Neutrophil (primary cell): ENCODE data around the gene TMX3.

Source experiments
- H3K27ac ChIP-seq: fragments of 200-600 bp; sonication (generic); 2 replicates; pipeline ENCODE4 v1.5.1; 2016; ENCODE audit warnings: mild to moderate bottlenecking, moderate library complexity
- H3K27me3 ChIP-seq: fragments of 200-600 bp; sonication (generic); 2 replicates; pipeline ENCODE4 v1.6.0; 2016; ENCODE audit warnings: mild to moderate bottlenecking
- H3K36me3 ChIP-seq: fragments of 200-600 bp; sonication (generic); 2 replicates; pipeline ENCODE4 v1.5.1; 2017
- H3K4me1 ChIP-seq, 2 experiments: fragments of 200-600 bp in 1 of 2; sonication (generic) in 1 of 2; 1 replicate in 1 of 2; 2 replicates in 1 of 2; pipeline versions ENCODE4 v1.5.1 to v1.6.1; 2013 to 2016; ENCODE audit warnings: low read depth in 1 of 2, low read length in 1 of 2, mild to moderate bottlenecking in 1 of 2, moderate library complexity in 1 of 2; ENCODE audit not compliant: control insufficient read depth in 1 of 2, insufficient read depth in 1 of 2
- H3K4me3 ChIP-seq, 2 experiments: fragments of 200-600 bp in 1 of 2; sonication (generic) in 1 of 2; 1 replicate in 1 of 2; 2 replicates in 1 of 2; pipeline ENCODE4 v1.5.1; 2013 to 2016; ENCODE audit warnings: low read depth in 1 of 2, low read length in 1 of 2, mild to moderate bottlenecking in 1 of 2, moderate library complexity in 1 of 2
- H3K9me3 ChIP-seq: fragments of 200-600 bp; sonication (generic); 2 replicates; pipeline ENCODE4 v1.5.1; 2016
- TF ChIP-seq, protein P1 (sequence below): fragments of 200-600 bp; sonication (generic); IDR thresholded peaks from 2 replicates; pipeline ENCODE4 v1.5.1; 2016; ENCODE audit warnings: antibody characterized with exemption

The TMX3 gene

DNA sequence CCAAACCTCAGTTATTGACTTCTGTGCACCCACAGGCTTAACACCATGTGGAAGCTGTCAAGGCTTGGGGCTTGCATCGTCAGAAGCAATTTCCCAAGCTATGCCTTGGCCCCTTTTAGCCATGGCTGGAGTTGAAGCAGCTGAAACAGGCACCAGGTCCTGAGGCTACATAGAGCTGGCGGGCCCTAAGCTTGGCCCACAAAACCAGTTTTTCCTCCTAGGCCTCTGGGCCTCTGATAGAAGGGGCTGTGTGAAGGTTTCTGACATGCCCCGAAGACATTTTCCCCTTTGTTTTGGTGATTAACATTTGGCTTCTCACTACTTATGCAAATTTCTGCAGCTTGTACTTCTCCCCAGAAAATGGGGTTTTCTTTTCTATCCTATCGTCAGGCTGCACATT lies 9.1 kb upstream of the TMX3 start:
- no peaks in the 10 kb centered on the region for H3K27me3 ChIP-seq
- peaks cover 28 to 44% of the 10 kb centered on the region in 2 experiments for H3K4me1 ChIP-seq
- no peaks in the 10 kb centered on the region for H3K36me3 ChIP-seq
- H3K4me3 ChIP-seq, result no peak overlapping the region
- TF ChIP-seq, protein P1, sequence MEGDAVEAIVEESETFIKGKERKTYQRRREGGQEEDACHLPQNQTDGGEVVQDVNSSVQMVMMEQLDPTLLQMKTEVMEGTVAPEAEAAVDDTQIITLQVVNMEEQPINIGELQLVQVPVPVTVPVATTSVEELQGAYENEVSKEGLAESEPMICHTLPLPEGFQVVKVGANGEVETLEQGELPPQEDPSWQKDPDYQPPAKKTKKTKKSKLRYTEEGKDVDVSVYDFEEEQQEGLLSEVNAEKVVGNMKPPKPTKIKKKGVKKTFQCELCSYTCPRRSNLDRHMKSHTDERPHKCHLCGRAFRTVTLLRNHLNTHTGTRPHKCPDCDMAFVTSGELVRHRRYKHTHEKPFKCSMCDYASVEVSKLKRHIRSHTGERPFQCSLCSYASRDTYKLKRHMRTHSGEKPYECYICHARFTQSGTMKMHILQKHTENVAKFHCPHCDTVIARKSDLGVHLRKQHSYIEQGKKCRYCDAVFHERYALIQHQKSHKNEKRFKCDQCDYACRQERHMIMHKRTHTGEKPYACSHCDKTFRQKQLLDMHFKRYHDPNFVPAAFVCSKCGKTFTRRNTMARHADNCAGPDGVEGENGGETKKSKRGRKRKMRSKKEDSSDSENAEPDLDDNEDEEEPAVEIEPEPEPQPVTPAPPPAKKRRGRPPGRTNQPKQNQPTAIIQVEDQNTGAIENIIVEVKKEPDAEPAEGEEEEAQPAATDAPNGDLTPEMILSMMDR, result no peak
- peak overlapping the region; percentile 83 for H3K27ac ChIP-seq
- H3K9me3 ChIP-seq, result no peaks in the 10 kb centered on the region

DNA sequence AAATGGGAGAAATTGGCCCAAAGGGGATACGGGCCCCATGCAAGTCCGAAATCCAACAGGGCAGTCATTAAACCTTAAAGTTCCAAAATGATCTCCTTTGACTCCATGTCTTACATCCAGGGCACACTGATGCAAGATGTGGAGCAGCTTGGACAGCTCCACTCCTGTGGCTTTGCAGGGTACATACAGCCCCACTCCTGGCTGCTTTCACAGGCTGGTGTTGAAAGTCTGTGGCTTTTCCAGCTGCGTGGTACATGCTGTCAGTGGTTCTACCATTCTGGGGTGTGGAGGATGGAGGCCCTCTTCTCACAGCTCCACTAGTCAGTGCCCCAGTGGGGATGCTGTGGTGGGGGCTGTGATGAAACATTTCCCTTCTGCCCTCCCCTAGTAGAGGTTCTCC lies 8.6 kb upstream of the TMX3 start:
- Histone ChIP-seq H3K27ac (peak overlapping the region; percentile 83), H3K36me3 (no peaks in the 10 kb centered on the region), H3K9me3 (no peaks in the 10 kb centered on the region), H3K4me1 (peaks cover 28 to 41% of the 10 kb centered on the region in 2 experiments), H3K27me3 (no peaks in the 10 kb centered on the region), H3K4me3 (no peak overlapping the region)
- TF ChIP-seq, protein P1, result no peak

DNA sequence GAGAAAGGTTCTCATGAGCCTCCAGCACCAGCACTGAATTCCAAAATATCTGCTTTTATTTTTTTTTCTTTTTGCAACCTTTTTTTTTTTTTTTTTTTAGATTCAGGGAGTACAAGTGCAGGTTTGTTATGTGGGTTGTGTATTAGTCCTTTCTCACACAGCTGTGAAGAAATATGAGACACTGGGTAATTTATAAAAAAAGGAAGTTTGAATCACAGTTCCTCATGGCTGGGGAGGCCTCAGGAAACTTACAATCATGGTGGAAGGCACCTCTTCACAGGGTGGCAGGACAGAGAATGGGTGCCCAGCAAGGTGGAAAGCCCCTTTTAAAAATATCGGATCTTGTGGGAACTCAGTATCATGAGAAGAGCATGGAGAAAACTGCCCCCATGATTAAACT lies 7.9 kb upstream of the TMX3 start:
- H3K4me3 ChIP-seq, result peak overlapping the region in 1 of 2 experiments; percentile 30
- peak overlapping the region; percentile 83 for H3K27ac ChIP-seq
- no peaks in the 10 kb centered on the region for H3K9me3 ChIP-seq
- TF ChIP-seq, protein P1, result no peak
- peaks cover 22 to 34% of the 10 kb centered on the region in 2 experiments for H3K4me1 ChIP-seq
- no peaks in the 10 kb centered on the region for H3K27me3 ChIP-seq
- no peaks in the 10 kb centered on the region for H3K36me3 ChIP-seq

DNA sequence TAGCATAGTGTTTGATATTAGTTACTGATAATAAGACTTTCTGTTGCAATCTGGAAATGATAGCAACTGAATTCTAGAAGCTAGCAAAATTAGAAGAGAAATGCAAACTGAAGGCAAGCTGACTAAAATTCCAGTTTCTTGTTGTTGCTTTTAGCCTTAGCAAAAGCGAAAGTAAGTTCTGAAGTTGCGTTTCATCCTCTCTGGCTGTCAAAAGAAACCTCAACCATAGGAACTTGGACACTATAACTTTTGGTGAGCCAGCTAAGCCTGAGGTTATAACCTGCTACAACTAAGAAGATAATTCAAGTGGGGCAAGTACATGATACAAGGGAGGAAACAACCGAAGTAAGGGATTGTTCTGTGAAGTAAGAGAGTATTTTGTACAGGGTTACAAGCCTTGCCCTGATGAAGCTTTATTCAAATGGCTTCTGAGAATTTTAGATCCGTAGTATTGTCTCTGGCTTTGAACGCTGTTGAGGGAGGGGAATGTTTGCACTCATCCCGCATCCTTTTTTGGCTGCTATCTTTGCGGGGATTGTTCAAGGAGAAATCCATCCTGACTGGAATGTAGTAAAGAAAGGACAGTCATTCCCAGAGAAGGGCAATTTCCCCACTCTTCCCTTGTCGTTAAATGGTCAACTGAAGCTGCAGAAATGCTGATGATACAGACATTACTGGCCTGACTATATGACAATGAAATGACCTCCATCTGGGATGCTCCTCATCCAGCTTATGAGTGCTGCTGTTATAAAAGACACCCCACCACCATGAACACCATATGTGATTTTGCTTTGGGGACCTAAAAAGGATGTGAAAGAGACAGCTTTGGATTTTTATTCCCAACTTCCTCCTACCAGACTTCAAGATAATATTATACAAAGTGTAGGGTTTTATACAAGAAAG lies 7.0 kb upstream of the TMX3 start:
- H3K9me3 ChIP-seq, result no peaks in the 10 kb centered on the region
- peaks cover 19 to 31% of the 10 kb centered on the region in 2 experiments for H3K4me1 ChIP-seq
- TF ChIP-seq, protein P1, result no peak
- peak overlapping the region; percentile 83 for H3K27ac ChIP-seq
- H3K4me3 ChIP-seq, result peak overlapping the region; percentile 9 to 30
- no peaks in the 10 kb centered on the region for H3K27me3 ChIP-seq
- no peaks in the 10 kb centered on the region for H3K36me3 ChIP-seq

- H3K4me1 ChIP-seq, result peaks cover 17 to 20% of the 10 kb centered on the region in 2 experiments
- peaks cover 27% of the 10 kb centered on the region for H3K36me3 ChIP-seq
- H3K27ac ChIP-seq, result peak overlapping the region; percentile 63
- peak overlapping the region; percentile 77 to 78 for H3K4me3 ChIP-seq
- no peaks in the 10 kb centered on the region for H3K9me3 ChIP-seq
- H3K27me3 ChIP-seq, result no peaks in the 10 kb centered on the region
- TF ChIP-seq, protein P1, result no peak
These were observed 569 bp downstream of the TMX3 start for GRCh38 chr18:68714366-68714711.
